ENCODE measurements around the gene TLCD3A. TPM values are rescaled to one million over a fixed set of nuclear protein-coding genes. Genes with fewer than 3 reads are reported as not detected.

TLCD3A gene
- 48.7 to 61.1 TPM (median 57.9 TPM) in 5 replicates for total RNA-seq (2022; extraction: Qiagen RNA extraction)

GRCh38 chr17:732067-732901 lies at the start of gene TLCD3A:
Gene TLCD3A (plus strand): TSS chr17:732596. CDS start chr17:732648, 52 bp downstream.

GRCh38 chr17:752002-752619 lies 19.7 kb downstream of the TLCD3A start, which contains the start of gene GEMIN4:
Gene GEMIN4 (minus strand): TSS chr17:752264. CDS start chr17:752142, 122 bp downstream.

GRCh38 chr17:781805-782731 lies 49.7 kb downstream of the TLCD3A start, which contains the start of the genes GLOD4 and MRM3:
Gene GLOD4 (minus strand): TSS chr17:782280. CDS start chr17:782255, 25 bp downstream.
Gene MRM3 (plus strand): TSS chr17:782353. CDS start chr17:782379, 26 bp downstream.

Other genes with a start within 250 kb of the TLCD3A start
- gene VPS53, start 17.8 kb upstream of the TLCD3A start, total RNA-seq (2022; extraction: Qiagen RNA extraction), result 20.6 to 27.6 TPM (median 23.5 TPM) in 5 replicates
- gene GEMIN4, start 19.7 kb downstream of the TLCD3A start, total RNA-seq (2022; extraction: Qiagen RNA extraction), result 56.1 to 65.3 TPM (median 63.2 TPM) in 5 replicates
- 93.4 to 137 TPM (median 97.5 TPM) in 5 replicates for gene GLOD4, start 49.7 kb downstream of the TLCD3A start, total RNA-seq (2022; extraction: Qiagen RNA extraction)
- gene MRM3, start 49.8 kb downstream of the TLCD3A start, total RNA-seq (2022; extraction: Qiagen RNA extraction), result 43.3 to 50.5 TPM (median 44.2 TPM) in 5 replicates
- gene NXN, start 247.2 kb downstream of the TLCD3A start, total RNA-seq (2022; extraction: Qiagen RNA extraction), result 22.3 to 27.3 TPM (median 26.6 TPM) in 5 replicates